Ishikawa (cell line): ENCODE measurements around the gene SCAF11.

Experiments
- CEBPB ChIP-seq: IDR thresholded peaks from 2 replicates; pipeline ENCODE4 v1.6.1; 2012
- CREB1 ChIP-seq: IDR thresholded peaks from 2 replicates; pipeline ENCODE4 v1.6.1; 2012; ENCODE audit warnings: low read depth
- EGR1 ChIP-seq: IDR thresholded peaks from 2 replicates; pipeline ENCODE4 v1.6.1; 2012
- EP300 ChIP-seq: IDR thresholded peaks from 2 replicates; pipeline ENCODE4 v1.6.1; 2012; ENCODE audit warnings: borderline replicate concordance
- FOXM1 ChIP-seq: IDR thresholded peaks from 2 replicates; pipeline ENCODE4 v1.6.1; 2012; ENCODE audit warnings: low read depth, borderline replicate concordance
- NFIC ChIP-seq: IDR thresholded peaks from 2 replicates; pipeline ENCODE4 v1.6.1; 2012
- RAD21 ChIP-seq: IDR thresholded peaks from 2 replicates; pipeline ENCODE4 v1.6.1; 2012; ENCODE audit warnings: low read depth
- REST ChIP-seq: IDR thresholded peaks from 2 replicates; pipeline ENCODE4 v1.6.1; 2012; ENCODE audit warnings: low read depth, mild to moderate bottlenecking
- TAF1 ChIP-seq: IDR thresholded peaks from 2 replicates; pipeline ENCODE4 v1.6.1; 2012; ENCODE audit warnings: low read depth, mild to moderate bottlenecking
- TCF12 ChIP-seq: IDR thresholded peaks from 2 replicates; pipeline ENCODE4 v1.6.1; 2012; ENCODE audit warnings: low read depth
- TEAD4 ChIP-seq: IDR thresholded peaks from 2 replicates; pipeline ENCODE4 v1.6.1; 2012
- YY1 ChIP-seq: IDR thresholded peaks from 2 replicates; pipeline ENCODE4 v1.6.1; 2012; ENCODE audit warnings: low read depth
- ZBTB7A ChIP-seq: IDR thresholded peaks from 2 replicates; pipeline ENCODE4 v1.6.1; 2012; ENCODE audit warnings: low read depth
- TF ChIP-seq, protein P1 (sequence below): IDR thresholded peaks from 2 replicates; pipeline ENCODE4 v1.6.1; 2012
- TF ChIP-seq, protein P2 (sequence below): IDR thresholded peaks from 2 replicates; pipeline ENCODE4 v1.6.1; 2012

The SCAF11 gene

DNA sequence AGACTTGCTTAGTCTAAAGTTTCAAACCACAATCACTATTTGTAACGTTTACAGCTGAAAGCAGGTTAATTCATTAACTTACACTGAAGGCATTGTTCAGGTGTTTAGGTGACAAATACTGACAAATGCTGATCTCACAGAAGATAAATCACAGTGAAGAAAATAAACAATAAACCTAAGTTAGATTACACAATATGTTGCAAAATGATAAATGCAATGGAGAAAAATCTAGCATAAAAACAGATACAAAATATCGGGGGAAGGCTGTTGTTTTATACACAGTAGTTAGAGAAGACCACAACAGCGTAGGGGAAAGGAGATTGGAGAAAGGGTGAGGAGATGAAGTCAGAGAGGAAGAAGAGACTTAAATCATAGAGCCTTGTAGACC is 3.0 kb downstream of the SCAF11 start:
- no peak for TF ChIP-seq TEAD4
- TF ChIP-seq EGR1 = no peak
- TF ChIP-seq TAF1 = no peak
- TF ChIP-seq, protein P1, sequence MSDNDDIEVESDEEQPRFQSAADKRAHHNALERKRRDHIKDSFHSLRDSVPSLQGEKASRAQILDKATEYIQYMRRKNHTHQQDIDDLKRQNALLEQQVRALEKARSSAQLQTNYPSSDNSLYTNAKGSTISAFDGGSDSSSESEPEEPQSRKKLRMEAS = no peak
- no peak for TF ChIP-seq CEBPB
- TF ChIP-seq, protein P2, sequence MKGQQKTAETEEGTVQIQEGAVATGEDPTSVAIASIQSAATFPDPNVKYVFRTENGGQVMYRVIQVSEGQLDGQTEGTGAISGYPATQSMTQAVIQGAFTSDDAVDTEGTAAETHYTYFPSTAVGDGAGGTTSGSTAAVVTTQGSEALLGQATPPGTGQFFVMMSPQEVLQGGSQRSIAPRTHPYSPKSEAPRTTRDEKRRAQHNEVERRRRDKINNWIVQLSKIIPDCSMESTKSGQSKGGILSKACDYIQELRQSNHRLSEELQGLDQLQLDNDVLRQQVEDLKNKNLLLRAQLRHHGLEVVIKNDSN = no peak
- TF ChIP-seq TCF12 = no peak
- TF ChIP-seq YY1 = no peak

DNA sequence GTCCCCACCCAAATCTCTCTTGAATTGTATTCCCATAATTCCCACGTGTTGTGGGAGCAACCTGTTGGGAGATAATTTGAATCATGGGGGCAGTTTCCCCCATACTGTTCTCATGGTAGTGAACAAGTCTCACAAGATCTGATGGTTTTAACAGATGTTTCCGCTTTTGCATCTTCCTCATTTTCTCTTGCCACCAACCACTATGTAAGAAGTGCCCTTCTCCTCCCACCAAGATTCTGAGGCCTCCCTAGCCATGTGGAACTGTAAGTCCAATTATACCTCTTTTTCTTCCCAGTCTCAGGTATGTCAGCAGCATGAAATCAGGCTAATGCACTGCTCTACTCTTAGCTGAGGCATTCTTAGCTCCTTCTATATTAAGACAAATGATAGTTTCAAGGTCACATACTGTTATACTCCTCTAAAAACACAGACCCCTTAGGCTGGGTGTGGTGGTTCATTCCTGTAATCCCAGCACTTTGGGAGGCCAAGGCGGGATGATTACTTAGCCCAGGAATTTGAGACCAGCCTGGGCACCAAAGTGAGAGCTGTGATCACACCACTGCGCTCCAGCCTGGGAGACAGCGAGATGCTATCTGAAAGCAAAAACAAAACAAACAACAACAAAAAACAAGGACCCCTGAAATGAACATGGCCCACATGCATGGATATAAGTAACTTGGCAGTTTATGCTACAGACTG is 3.6 kb downstream of the SCAF11 start:
- TF ChIP-seq RAD21 (no peak), ZBTB7A (no peak), EP300 (no peak), NFIC (no peak), CREB1 (no peak), TAF1 (no peak), FOXM1 (no peak), REST (no peak), YY1 (no peak), CEBPB (no peak), TEAD4 (no peak), EGR1 (no peak)
- TF ChIP-seq, protein P2 = no peak
- TF ChIP-seq, protein P1 = no peak

- TF ChIP-seq, protein P1 = no peak
- TF ChIP-seq FOXM1 (no peak), TCF12 (no peak), EP300 (no peak), CREB1 (no peak), EGR1 (no peak), REST (no peak), YY1 (no peak), TEAD4 (no peak)
- TF ChIP-seq, protein P2 = no peak
These were observed 9.1 kb downstream of the SCAF11 start for GRCh38 chr12:45981075-45981837.

DNA sequence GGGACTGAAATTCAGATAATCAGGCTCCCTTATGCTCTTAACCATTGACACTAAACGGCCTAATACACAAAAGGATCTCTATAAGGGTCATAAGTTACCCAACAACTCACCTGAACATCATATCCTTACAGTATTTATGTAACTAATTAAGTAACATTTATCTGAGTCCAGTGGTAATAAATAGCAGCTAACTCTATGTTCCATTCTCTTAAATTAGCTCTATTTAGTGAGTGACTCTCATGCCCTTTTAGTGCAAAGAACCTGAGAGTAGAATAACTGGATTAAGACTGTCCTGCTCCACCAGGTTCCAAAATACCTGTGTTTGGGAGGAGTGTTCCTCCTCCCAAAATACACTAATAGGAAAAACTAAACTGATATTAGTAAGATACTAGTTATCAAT is 9.8 kb downstream of the SCAF11 start:
- TF ChIP-seq REST (no peak), TAF1 (no peak), YY1 (no peak)
- TF ChIP-seq, protein P2 = no peak
